BLaER1 (cell line): ENCODE data around the gene SLC7A1.

Experiments
- H3K27ac ChIP-seq: shearing (Covaris generic); formaldehyde crosslinking; 2 replicates; pipeline ENCODE4 v1.8.1; 2022
- H3K27me3 ChIP-seq: shearing (Covaris generic); formaldehyde crosslinking; 2 replicates; pipeline ENCODE4 v1.8.1; 2022
- H3K36me3 ChIP-seq: shearing (Covaris generic); formaldehyde crosslinking; 2 replicates; pipeline ENCODE4 v1.8.1; 2022
- H3K4me1 ChIP-seq: shearing (Covaris generic); formaldehyde crosslinking; 2 replicates; pipeline ENCODE4 v1.8.1; 2022
- H3K4me2 ChIP-seq: shearing (Covaris generic); formaldehyde crosslinking; 2 replicates; pipeline ENCODE4 v1.8.1; 2022
- H3K4me3 ChIP-seq: shearing (Covaris generic); formaldehyde crosslinking; 2 replicates; pipeline ENCODE4 v1.8.1; 2022
- H3K9ac ChIP-seq: shearing (Covaris generic); formaldehyde crosslinking; 2 replicates; pipeline ENCODE4 v1.8.1; 2022
- H3K9me3 ChIP-seq: shearing (Covaris generic); formaldehyde crosslinking; 2 replicates; pipeline ENCODE4 v1.8.1; 2022
- H4K20me1 ChIP-seq: shearing (Covaris generic); formaldehyde crosslinking; 2 replicates; pipeline ENCODE4 v1.8.1; 2022
- Cebpa-rat ChIP-seq: shearing (Covaris generic); IDR thresholded peaks from 2 replicates; pipeline ENCODE4 v1.8.1; 2022

SLC7A1 gene

GRCh38 chr13:29534083-29534482 is 61.4 kb downstream of the SLC7A1 start:
- Histone ChIP-seq H3K4me3 (no peak overlapping the region), H4K20me1 (peaks cover 83% of the 10 kb centered on the region), H3K27me3 (no peaks in the 10 kb centered on the region), H3K9me3 (no peaks in the 10 kb centered on the region), H3K27ac (no peak overlapping the region), H3K36me3 (peaks cover 100% of the 10 kb centered on the region), H3K9ac (no peak overlapping the region), H3K4me1 (peaks cover 5% of the 10 kb centered on the region; the same call in 1 of the 2 replicates), H3K4me2 (no peak overlapping the region)
- TF ChIP-seq Cebpa-rat: no peak

GRCh38 chr13:29532821-29533220 is 62.7 kb downstream of the SLC7A1 start:
- Histone ChIP-seq H3K9me3 (no peaks in the 10 kb centered on the region), H3K4me1 (peaks cover 7% of the 10 kb centered on the region; the same call in 1 of the 2 replicates), H3K4me3 (no peak overlapping the region), H3K27me3 (no peaks in the 10 kb centered on the region), H4K20me1 (peaks cover 76% of the 10 kb centered on the region), H3K27ac (no peak overlapping the region), H3K4me2 (no peak overlapping the region), H3K36me3 (peaks cover 100% of the 10 kb centered on the region), H3K9ac (no peak overlapping the region)
- TF ChIP-seq Cebpa-rat: no peak

GRCh38 chr13:29532116-29532515 is 63.4 kb downstream of the SLC7A1 start:
- no peak overlapping the region for H3K27ac ChIP-seq
- peaks cover 7% of the 10 kb centered on the region; the same call in 1 of the 2 replicates for H3K4me1 ChIP-seq
- H3K27me3 ChIP-seq: no peaks in the 10 kb centered on the region
- H3K9me3 ChIP-seq: no peaks in the 10 kb centered on the region
- no peak overlapping the region for H3K4me3 ChIP-seq
- no peak for TF ChIP-seq Cebpa-rat
- no peak overlapping the region for H3K4me2 ChIP-seq
- no peak overlapping the region for H3K9ac ChIP-seq
- peaks cover 69% of the 10 kb centered on the region for H4K20me1 ChIP-seq
- peaks cover 100% of the 10 kb centered on the region for H3K36me3 ChIP-seq

- H3K4me2 ChIP-seq: no peak overlapping the region
- peaks cover 100% of the 10 kb centered on the region for H3K36me3 ChIP-seq
- H3K27me3 ChIP-seq: no peaks in the 10 kb centered on the region
- H4K20me1 ChIP-seq: peaks cover 60% of the 10 kb centered on the region
- no peak overlapping the region for H3K4me3 ChIP-seq
- no peak for TF ChIP-seq Cebpa-rat
- no peak overlapping the region for H3K9ac ChIP-seq
- no peaks in the 10 kb centered on the region for H3K9me3 ChIP-seq
- H3K27ac ChIP-seq: no peak overlapping the region
- H3K4me1 ChIP-seq: peaks cover 8% of the 10 kb centered on the region
Observed at GRCh38 chr13:29530901-29531300, 64.6 kb downstream of the SLC7A1 start.

GRCh38 chr13:29529754-29530153 is 65.7 kb downstream of the SLC7A1 start:
- Histone ChIP-seq H3K36me3 (peaks cover 99% of the 10 kb centered on the region), H3K4me2 (no peak overlapping the region)
- TF ChIP-seq Cebpa-rat: no peak

GRCh38 chr13:29527916-29528315 is 67.6 kb downstream of the SLC7A1 start:
- Histone ChIP-seq H4K20me1 (peaks cover 60% of the 10 kb centered on the region), H3K9me3 (no peaks in the 10 kb centered on the region), H3K4me3 (no peak overlapping the region), H3K27ac (no peak overlapping the region), H3K9ac (no peak overlapping the region), H3K36me3 (peaks cover 99% of the 10 kb centered on the region), H3K4me1 (peaks cover 38% of the 10 kb centered on the region), H3K4me2 (no peak overlapping the region), H3K27me3 (no peaks in the 10 kb centered on the region)
- TF ChIP-seq Cebpa-rat: no peak

More at GRCh38 chr13:29529754-29530153, 65.7 kb downstream of the SLC7A1 start:
- Histone ChIP-seq H3K9me3 (no peaks in the 10 kb centered on the region), H3K4me1 (peaks cover 20% of the 10 kb centered on the region), H3K9ac (no peak overlapping the region), H3K27me3 (no peaks in the 10 kb centered on the region), H3K4me3 (no peak overlapping the region), H3K27ac (no peak overlapping the region), H4K20me1 (peaks cover 60% of the 10 kb centered on the region)

GRCh38 chr13:29527511-29527910 is 68.0 kb downstream of the SLC7A1 start:
- peaks cover 99% of the 10 kb centered on the region for H3K36me3 ChIP-seq
- no peak for TF ChIP-seq Cebpa-rat
- no peak overlapping the region for H3K4me2 ChIP-seq
- peaks cover 60% of the 10 kb centered on the region; the same call in 1 of the 2 replicates for H4K20me1 ChIP-seq
- no peaks in the 10 kb centered on the region for H3K27me3 ChIP-seq
- H3K27ac ChIP-seq: no peak overlapping the region
- no peaks in the 10 kb centered on the region for H3K9me3 ChIP-seq
- H3K4me1 ChIP-seq: peaks cover 39% of the 10 kb centered on the region
- H3K9ac ChIP-seq: no peak overlapping the region
- H3K4me3 ChIP-seq: no peak overlapping the region

GRCh38 chr13:29526741-29527140 is 68.7 kb downstream of the SLC7A1 start:
- no peak for TF ChIP-seq Cebpa-rat
- H3K4me2 ChIP-seq: no peak overlapping the region

GRCh38 chr13:29525757-29526156 is 69.7 kb downstream of the SLC7A1 start:
- no peak overlapping the region for H3K9ac ChIP-seq
- no peak overlapping the region for H3K4me3 ChIP-seq
- H3K4me1 ChIP-seq: peaks cover 39% of the 10 kb centered on the region
- H3K27me3 ChIP-seq: no peaks in the 10 kb centered on the region
- no peak overlapping the region for H3K27ac ChIP-seq
- H4K20me1 ChIP-seq: peaks cover 51% of the 10 kb centered on the region; the same call in 1 of the 2 replicates
- peaks cover 99% of the 10 kb centered on the region for H3K36me3 ChIP-seq
- peak overlapping the region; percentile 69; the same call in 1 of the 2 replicates for H3K4me2 ChIP-seq
- no peaks in the 10 kb centered on the region for H3K9me3 ChIP-seq
- no peak for TF ChIP-seq Cebpa-rat

More at GRCh38 chr13:29526741-29527140, 68.7 kb downstream of the SLC7A1 start:
- Histone ChIP-seq H4K20me1 (peaks cover 59% of the 10 kb centered on the region; the same call in 1 of the 2 replicates), H3K4me1 (peaks cover 39% of the 10 kb centered on the region), H3K36me3 (peaks cover 99% of the 10 kb centered on the region), H3K27ac (no peak overlapping the region), H3K9me3 (no peaks in the 10 kb centered on the region), H3K27me3 (no peaks in the 10 kb centered on the region), H3K9ac (no peak overlapping the region), H3K4me3 (no peak overlapping the region)

- Histone ChIP-seq H3K4me3 (no peak overlapping the region), H4K20me1 (peaks cover 48% of the 10 kb centered on the region; the same call in 1 of the 2 replicates), H3K4me2 (peak overlapping the region; percentile 69), H3K27ac (peak overlapping the region; percentile 60), H3K27me3 (no peaks in the 10 kb centered on the region), H3K9me3 (no peaks in the 10 kb centered on the region), H3K36me3 (peaks cover 99% of the 10 kb centered on the region), H3K4me1 (peaks cover 39% of the 10 kb centered on the region), H3K9ac (peak overlapping the region; percentile 38; the same call in 1 of the 2 replicates)
- TF ChIP-seq Cebpa-rat: no peak
Observed at GRCh38 chr13:29524641-29525040, 70.8 kb downstream of the SLC7A1 start.

- Histone ChIP-seq H4K20me1 (peaks cover 45% of the 10 kb centered on the region; the same call in 1 of the 2 replicates), H3K9me3 (no peaks in the 10 kb centered on the region), H3K9ac (peak overlapping the region; percentile 38; the same call in 1 of the 2 replicates), H3K4me3 (no peak overlapping the region), H3K27me3 (no peaks in the 10 kb centered on the region), H3K27ac (peak overlapping the region; percentile 60), H3K36me3 (peaks cover 99% of the 10 kb centered on the region), H3K4me1 (peaks cover 36% of the 10 kb centered on the region), H3K4me2 (peak overlapping the region; percentile 69)
- TF ChIP-seq Cebpa-rat: no peak
Observed at GRCh38 chr13:29524176-29524575, 71.3 kb downstream of the SLC7A1 start.
